Left lung (tissue), 10 donors: ENCODE results near the gene GRK6. TPM values are rescaled to one million over a fixed set of nuclear protein-coding genes. Genes with fewer than 3 reads are reported as not detected.

Experiments used
- ATAC-seq: fragments of 200-7000 bp; cut with Tn5 transposase; one replicate; pipeline ENCODE4 v1.9.1; 2020; ENCODE audit warnings: moderate library complexity
- DNase-seq, 4 donors: peaks; one replicate each; pipeline ENCODE4 v3.0.0-alpha.2; 2013 to 2020
- H3K27ac ChIP-seq, 2 donors: fragments of 200-600 bp; sonication (generic) in 1 of 2; one replicate each; pipeline versions ENCODE4 v1.5.0 to v1.8.0; 2020 to 2021
- H3K27me3 ChIP-seq, 2 donors: fragments of 200-600 bp; sonication (generic) in 1 of 2; one replicate each; pipeline versions ENCODE4 v1.5.0 to v1.8.0; 2020 to 2021
- H3K36me3 ChIP-seq, 2 donors: fragments of 200-600 bp; sonication (generic) in 1 of 2; one replicate each; pipeline versions ENCODE4 v1.5.0 to v1.8.0; 2020 to 2021
- H3K4me1 ChIP-seq, 2 donors: fragments of 200-600 bp; one replicate each; pipeline ENCODE4 v1.8.0; 2021
- H3K4me3 ChIP-seq, 2 donors: fragments of 200-600 bp; sonication (generic) in 1 of 2; one replicate each; pipeline versions ENCODE4 v1.5.0 to v1.8.0; 2020 to 2021; ENCODE audit warnings: mild to moderate bottlenecking in 1 of 2
- H3K9me3 ChIP-seq, 2 donors: fragments of 200-600 bp; sonication (generic) in 1 of 2; one replicate each; pipeline versions ENCODE4 v1.5.0 to v1.8.0; 2020 to 2021
- CTCF ChIP-seq, 2 donors: fragments of 200-600 bp; sonication (generic) in 1 of 2; IDR thresholded peaks; one replicate each; pipeline versions ENCODE4 v1.5.0 to v1.8.0; 2021; ENCODE audit warnings: antibody characterized with exemption in 2 of 2
- intact Hi-C, 2 donors: fragments of 100-400 bp; cut with DNase I; formaldehyde crosslinking; loops; one replicate each; pipeline versions ENCODE4 v1.11.2 to v1.14.2; 2022
- polyA plus RNA-seq, 6 donors: library from polyadenylated mRNA; unstranded; fragments of 120-200 nt; gene quantifications; one replicate each; pipeline ENCODE4 v1.2.1, GENCODE V29; 2013; ENCODE audit not compliant: insufficient read length in 6 of 6
- total RNA-seq, 2 donors: library from RNA; stranded (reverse); fragmentation: NEBNext Ultra II Directional; extraction: Animal tissue kit (Norgen Biotek cat#: 25700); gene quantifications; one replicate each; pipeline ENCODE4 v1.2.1, GENCODE V29; 2021
- donor health status: DM: no; HTN: yes; CAD: no.
- donor health status: DM: no; HTN: no; CAD: no.

The GRK6 gene
- total and polyA plus RNA-seq, 8 donors, result 15.7 to 57.1 (median 25.4) TPM

- no peak overlapping the region for H3K27ac ChIP-seq
Measured at GRCh38 chr5:177456976-177457851, 30.7 kb downstream of the GRK6 start.

GRCh38 chr5:177457852-177458681, 31.6 kb downstream of the GRK6 start:
- Histone ChIP-seq H3K4me3 (no peak overlapping the region), H3K27me3 (peaks cover 0 to 18% of the 10 kb centered on the region in 2 donors), H3K4me1 (peaks cover 8 to 64% of the 10 kb centered on the region in 2 donors), H3K36me3 (peaks cover 0 to 27% of the 10 kb centered on the region in 2 donors), H3K27ac (no peak overlapping the region), H3K9me3 (no peaks in the 10 kb centered on the region)
- no peak for DNase-seq
- ATAC-seq, result no peak
- intact Hi-C loops, result loop anchor here (10.0 kb wide), 2 partner anchors 63 to 133 kb away; no protein-coding TSS in a partner anchor
- TF ChIP-seq CTCF (IDR thresholded peaks at IDR 0.05), result peak in 1 of 2 donors; percentile 3

More at GRCh38 chr5:177456976-177457851, 30.7 kb downstream of the GRK6 start:
- Histone ChIP-seq H3K27me3 (peaks cover 0 to 27% of the 10 kb centered on the region in 2 donors), H3K4me3 (no peak overlapping the region), H3K9me3 (no peaks in the 10 kb centered on the region), H3K36me3 (peaks cover 0 to 27% of the 10 kb centered on the region in 2 donors), H3K4me1 (peaks cover 8 to 56% of the 10 kb centered on the region in 2 donors)
- TF ChIP-seq CTCF (IDR thresholded peaks at IDR 0.05), result peak; percentile 25 to 71
- DNase-seq (peak in 2 of 4 donors; percentile 48 to 90), ATAC-seq (peak; percentile 18)
- intact Hi-C loops, result loop anchor here (10.0 kb wide), 2 partner anchors 62 to 132 kb away; no protein-coding TSS in a partner anchor

- TF ChIP-seq CTCF (IDR thresholded peaks at IDR 0.05), result no peak
- no peak overlapping the region for H3K27ac ChIP-seq
- intact Hi-C loops, result loop anchor here (10.0 kb wide), 2 partner anchors 64 to 134 kb away; no protein-coding TSS in a partner anchor
- ATAC-seq (no peak), DNase-seq (no peak)
- peaks cover 0 to 27% of the 10 kb centered on the region in 2 donors for H3K36me3 ChIP-seq
- no peaks in the 10 kb centered on the region for H3K9me3 ChIP-seq
- peaks cover 4 to 58% of the 10 kb centered on the region in 2 donors for H3K4me1 ChIP-seq
- H3K27me3 ChIP-seq, result peaks cover 0 to 10% of the 10 kb centered on the region in 2 donors
- no peak overlapping the region for H3K4me3 ChIP-seq
Measured at GRCh38 chr5:177458912-177459350, 32.5 kb downstream of the GRK6 start.

GRCh38 chr5:177459357-177459756, 32.9 kb downstream of the GRK6 start:
- DNase-seq (no peak), ATAC-seq (no peak)

More at GRCh38 chr5:177459357-177459756, 32.9 kb downstream of the GRK6 start:
- intact Hi-C loops, result loop anchor here (10.0 kb wide), 2 partner anchors 65 to 135 kb away; no protein-coding TSS in a partner anchor
- peaks cover 0 to 27% of the 10 kb centered on the region in 2 donors for H3K36me3 ChIP-seq
- peaks cover under 1 to 54% of the 10 kb centered on the region in 2 donors for H3K4me1 ChIP-seq
- no peak overlapping the region for H3K27ac ChIP-seq
- no peak for TF ChIP-seq CTCF (IDR thresholded peaks at IDR 0.05)
- no peak overlapping the region for H3K4me3 ChIP-seq
- H3K9me3 ChIP-seq, result no peaks in the 10 kb centered on the region
- H3K27me3 ChIP-seq, result peaks cover 0 to 9% of the 10 kb centered on the region in 2 donors
